Aorta (tissue), 5 donors: ENCODE results near the gene PHF12. TPM values are rescaled to one million over a fixed set of nuclear protein-coding genes. Genes with fewer than 3 reads are reported as not detected.
A peak's percentile ranks its signal among the peaks of the same experiment; 100 is the strongest.

Experiments
- ATAC-seq: fragments of 200-7000 bp; cut with Tn5 transposase; one replicate; pipeline ENCODE4 v1.9.1; 2022; ENCODE audit warnings: moderate library complexity; ENCODE audit not compliant: low FRiP score
- DNase-seq, 2 donors: peaks; one replicate each; pipeline ENCODE4 v3.0.0-alpha.2; 2020
- H3K27ac ChIP-seq, 2 donors: one replicate each; pipeline ENCODE4 v1.5.1; 2013; ENCODE audit warnings: low read length in 2 of 2, mild to moderate bottlenecking in 2 of 2, moderate library complexity in 2 of 2, control low read depth in 1 of 2, inconsistent platforms in 1 of 2, low read depth in 1 of 2
- H3K27me3 ChIP-seq, 2 donors: one replicate each; pipeline ENCODE4 v1.6.1; 2013; ENCODE audit warnings: control low read depth in 1 of 2, low read length in 1 of 2, mild to moderate bottlenecking in 1 of 2, moderate library complexity in 1 of 2; ENCODE audit not compliant: insufficient read depth in 2 of 2, control insufficient read depth in 1 of 2
- H3K36me3 ChIP-seq, 2 donors: one replicate each; pipeline ENCODE4 v1.6.1; 2013; ENCODE audit warnings: control low read depth in 1 of 2, low read length in 1 of 2, mild to moderate bottlenecking in 1 of 2; ENCODE audit not compliant: insufficient read depth in 2 of 2, control insufficient read depth in 1 of 2
- H3K4me1 ChIP-seq, 2 donors: one replicate each; pipeline ENCODE4 v1.6.1; 2013; ENCODE audit warnings: low read length in 2 of 2, control low read depth in 1 of 2, mild to moderate bottlenecking in 1 of 2, moderate library complexity in 1 of 2; ENCODE audit not compliant: insufficient read depth in 2 of 2, control insufficient read depth in 1 of 2
- H3K4me3 ChIP-seq, 2 donors: one replicate each; pipeline ENCODE4 v1.5.1; 2013; ENCODE audit warnings: low read length in 2 of 2, control low read depth in 1 of 2, mild to moderate bottlenecking in 1 of 2
- H3K9me3 ChIP-seq: one replicate; pipeline ENCODE4 v1.6.1; 2013; ENCODE audit warnings: mild to moderate bottlenecking, low read length; ENCODE audit not compliant: control insufficient read depth
- WGBS, 2 donors: extraction: QIAGEN DNeasy Blood & Tissue Kit; methylation state at CpG; one replicate each; pipeline ENCODE4 v1.1.7; 2013; 5-methylcytosine and 5-hydroxymethylcytosine counted together
- intact Hi-C, 2 donors: fragments of 100-400 bp; cut with DNase I; formaldehyde crosslinking; loops; one replicate each; pipeline versions ENCODE4 v1.14.2 to v1.15.0; 2022
- polyA plus RNA-seq, 2 donors: library from polyadenylated mRNA; stranded (reverse); fragments of 200-250 nt; gene quantifications; one replicate each; pipeline ENCODE4 v1.2.3, GENCODE V29; 2013
- total RNA-seq, 2 donors: library from RNA; stranded (reverse); fragmentation: NEBNext Ultra II Directional; extraction: Animal tissue kit (Norgen Biotek cat#: 25700); gene quantifications; one replicate each; pipeline ENCODE4 v1.2.1, GENCODE V29; 2021
- donor health status: healthy with polysubstance abuse.
- donor health status: Bipolar disorder and iron deficiency.
- donor health status: DM: no; HTN: no; CAD: no.
- donor health status: DM: no; HTN: no; CAD: no.
- donor health status: DM: yes; HTN: yes; CAD: no.

Gene PHF12
- total and polyA plus RNA-seq, 4 donors: 10.1 to 47.0 (median 30.0) TPM

DNA sequence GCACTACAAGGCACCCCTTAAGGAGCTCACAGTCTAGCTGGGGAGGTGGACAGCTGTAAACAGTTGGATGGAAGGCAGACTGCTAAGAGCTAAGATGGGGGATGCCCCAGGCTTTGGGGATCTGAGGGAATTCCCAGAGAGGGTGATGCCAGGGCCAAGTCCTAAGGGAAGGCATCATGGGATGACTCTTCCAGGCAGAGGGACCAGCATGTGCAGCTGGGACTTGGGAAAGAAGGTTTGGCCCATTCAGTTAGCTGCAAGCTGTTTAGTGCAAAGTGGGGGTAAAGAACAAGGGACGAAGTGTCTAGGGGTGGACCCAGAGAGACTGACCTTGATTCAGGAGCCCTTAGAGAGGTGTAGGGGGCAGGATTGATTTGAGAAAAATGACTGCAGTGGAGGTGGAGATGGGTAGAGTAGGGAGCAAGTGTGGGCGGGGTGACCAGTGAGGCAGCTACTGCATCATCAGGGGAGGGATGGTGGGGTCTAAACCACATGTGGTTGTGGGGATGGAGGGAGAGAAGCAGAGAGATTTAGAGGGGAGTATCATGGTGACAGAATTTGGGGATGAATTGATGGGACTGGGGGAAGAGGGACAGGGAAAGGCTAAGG is 27.1 kb upstream of the PHF12 start:
- intact Hi-C loops: no loop called here
- DNase-seq: no peak
- WGBS, 2 donors: 91 to 96% methylated on average over 2 of the region's 2 CpGs
- Histone ChIP-seq H3K9me3 (no peaks in the 10 kb centered on the region), H3K4me3 (no peak overlapping the region), H3K27ac (no peak overlapping the region), H3K4me1 (no peaks in the 10 kb centered on the region), H3K36me3 (no peaks in the 10 kb centered on the region), H3K27me3 (no peaks in the 10 kb centered on the region)
- no peak for ATAC-seq

DNA sequence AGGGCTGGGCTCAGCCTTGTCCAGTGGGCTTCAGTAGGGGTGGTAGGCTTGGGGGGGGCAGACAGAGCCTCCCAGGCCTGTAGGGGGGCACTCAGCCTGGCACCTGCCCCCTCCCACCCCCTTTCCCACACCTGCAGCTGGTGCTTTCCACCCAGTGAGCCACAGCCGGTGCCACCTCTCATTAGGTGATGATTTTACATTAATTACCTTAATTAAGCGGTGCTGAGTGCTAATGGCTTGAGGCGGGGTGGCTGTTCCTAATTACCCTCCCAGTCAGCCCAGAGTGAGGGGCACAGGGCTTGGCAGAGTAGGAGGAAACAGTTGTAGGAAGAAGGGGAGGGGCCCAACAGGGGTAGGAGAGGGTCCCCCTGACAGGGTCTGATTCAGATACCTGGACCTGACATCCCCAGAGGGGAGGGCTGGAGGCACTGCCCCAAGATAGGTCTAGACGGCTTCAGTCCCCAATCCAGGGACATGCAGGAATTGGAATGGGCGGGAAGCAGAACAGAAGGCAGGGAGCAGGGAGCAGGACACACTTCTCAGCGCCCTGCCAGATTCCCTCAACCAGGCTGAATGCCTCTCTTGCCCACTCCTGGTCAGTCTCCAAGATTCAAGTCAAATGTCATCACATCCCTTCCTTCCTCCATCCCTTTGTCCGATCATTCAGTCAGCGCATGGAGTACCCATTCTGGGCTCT is 26.5 kb upstream of the PHF12 start:
- Histone ChIP-seq H3K27ac (no peak overlapping the region), H3K9me3 (no peaks in the 10 kb centered on the region), H3K4me3 (no peak overlapping the region), H3K36me3 (no peaks in the 10 kb centered on the region), H3K4me1 (no peaks in the 10 kb centered on the region), H3K27me3 (no peaks in the 10 kb centered on the region)
- intact Hi-C loops: no loop called here
- DNase-seq (no peak), ATAC-seq (no peak)
- WGBS, 2 donors: 74 to 78% methylated on average over 8 of the region's 8 CpGs

GRCh38 chr17:28975646-28976045 is 24.3 kb upstream of the PHF12 start:
- no peaks in the 10 kb centered on the region for H3K9me3 ChIP-seq
- WGBS, 2 donors: 67 to 75% methylated on average over 5 of the region's 5 CpGs
- H3K27ac ChIP-seq: no peak overlapping the region
- intact Hi-C loops: no loop called here
- no peaks in the 10 kb centered on the region for H3K27me3 ChIP-seq
- ATAC-seq (no peak), DNase-seq (no peak)
- no peaks in the 10 kb centered on the region for H3K36me3 ChIP-seq
- no peaks in the 10 kb centered on the region for H3K4me1 ChIP-seq
- no peak overlapping the region for H3K4me3 ChIP-seq

DNA sequence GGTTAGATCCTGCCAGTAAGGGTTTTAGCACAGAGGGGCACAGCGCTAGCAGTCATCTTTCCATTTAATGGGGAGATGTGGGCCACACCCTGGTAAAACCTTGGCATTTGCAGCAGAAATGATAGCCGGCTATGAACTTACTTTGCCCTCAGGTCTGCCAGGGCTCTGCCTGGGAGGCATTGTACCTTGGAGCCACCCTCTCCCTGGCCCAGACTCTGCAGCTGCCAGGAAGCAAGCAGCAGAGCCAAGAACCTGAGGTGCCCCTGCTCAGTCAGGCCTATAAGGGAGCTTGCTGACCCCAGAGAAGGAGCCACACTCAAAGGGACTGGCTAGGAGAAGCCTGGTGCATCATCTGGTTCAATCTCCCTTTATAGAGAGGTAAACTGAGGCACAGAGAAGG is 23.7 kb upstream of the PHF12 start:
- no peaks in the 10 kb centered on the region for H3K36me3 ChIP-seq
- H3K9me3 ChIP-seq: no peaks in the 10 kb centered on the region
- ATAC-seq (no peak), DNase-seq (no peak)
- H3K27ac ChIP-seq: no peak overlapping the region
- no peaks in the 10 kb centered on the region for H3K27me3 ChIP-seq
- H3K4me1 ChIP-seq: no peaks in the 10 kb centered on the region
- intact Hi-C loops: no loop called here
- WGBS, 2 donors: 93 to 98% methylated on average over 2 of the region's 2 CpGs
- no peak overlapping the region for H3K4me3 ChIP-seq

DNA sequence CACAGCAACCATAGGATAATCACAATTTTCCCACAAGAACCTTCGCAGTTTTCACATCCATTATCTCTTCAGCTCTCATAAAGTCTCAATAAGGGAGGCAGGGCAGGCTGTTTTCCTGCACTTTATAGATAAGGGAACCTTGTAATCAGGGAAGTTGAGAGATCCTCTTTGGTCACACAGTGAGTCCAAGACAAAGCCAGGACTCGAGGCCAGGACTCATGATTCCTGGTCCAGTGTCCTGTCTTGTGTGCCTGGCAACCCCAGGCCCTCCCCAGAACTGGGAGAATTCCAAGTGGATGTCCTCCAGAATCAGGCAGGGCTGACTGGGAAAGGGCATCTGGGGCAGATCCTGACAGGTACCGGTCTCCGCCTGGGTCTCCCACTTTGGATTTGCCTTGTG is 23.1 kb upstream of the PHF12 start:
- 91 to 95% methylated on average over 4 of the region's 4 CpGs for WGBS, 2 donors
- no peaks in the 10 kb centered on the region for H3K27me3 ChIP-seq

DNA sequence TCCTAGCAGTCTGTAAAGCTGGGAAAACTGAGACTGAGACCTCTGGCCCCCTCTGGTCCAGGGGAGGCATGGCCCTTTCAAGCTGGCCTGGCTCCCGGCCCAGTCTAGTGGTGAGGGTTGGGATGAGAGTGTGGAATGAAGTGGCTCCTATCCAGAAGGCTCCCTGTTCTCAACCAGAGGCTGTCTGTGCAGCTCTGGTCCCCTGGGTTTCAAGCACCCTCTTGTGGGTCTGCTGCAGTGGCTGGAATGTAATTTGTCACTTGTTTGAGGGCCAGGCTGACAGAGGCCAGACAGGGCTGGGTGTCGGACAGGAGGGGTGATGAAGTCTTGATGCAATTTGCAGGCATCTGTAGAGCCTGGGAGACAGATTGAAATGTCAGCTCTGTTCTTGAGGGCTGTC is 22.1 kb upstream of the PHF12 start:
- WGBS, 2 donors: 51 to 61% methylated on average over 2 of the region's 2 CpGs
- no peaks in the 10 kb centered on the region for H3K9me3 ChIP-seq
- no peak for DNase-seq
- H3K4me1 ChIP-seq: no peaks in the 10 kb centered on the region
- H3K4me3 ChIP-seq: no peak overlapping the region
- H3K36me3 ChIP-seq: no peaks in the 10 kb centered on the region
- no peak for ATAC-seq
- H3K27me3 ChIP-seq: no peaks in the 10 kb centered on the region
- intact Hi-C loops: no loop called here
- no peak overlapping the region for H3K27ac ChIP-seq

More for the DNA sequence above, 23.1 kb upstream of the PHF12 start:
- H3K4me3 ChIP-seq: no peak overlapping the region
- intact Hi-C loops: no loop called here
- no peaks in the 10 kb centered on the region for H3K36me3 ChIP-seq
- ATAC-seq (no peak), DNase-seq (no peak)
- no peaks in the 10 kb centered on the region for H3K9me3 ChIP-seq
- H3K27ac ChIP-seq: no peak overlapping the region
- no peaks in the 10 kb centered on the region for H3K4me1 ChIP-seq

DNA sequence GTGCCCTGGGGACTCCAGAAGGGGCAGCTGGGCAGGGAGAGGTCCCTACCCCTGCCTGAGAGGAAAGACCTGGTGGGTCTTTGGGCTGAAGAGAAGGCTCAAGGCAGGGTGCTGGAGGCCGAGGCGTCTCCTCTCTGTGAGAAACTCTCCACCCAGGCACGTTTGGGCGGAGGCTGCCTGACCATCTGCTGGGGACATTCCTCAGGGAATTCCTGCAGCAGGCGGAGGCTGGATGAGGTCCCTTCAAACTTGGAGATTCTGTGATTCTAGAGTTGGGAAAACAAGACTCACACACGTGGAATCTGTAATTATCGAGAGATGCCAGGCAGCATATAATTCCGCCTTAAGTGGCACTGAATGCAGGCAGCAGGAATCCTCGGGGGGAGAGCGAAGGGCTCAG is 21.1 kb upstream of the PHF12 start:
- no peaks in the 10 kb centered on the region for H3K4me1 ChIP-seq
- H3K4me3 ChIP-seq: no peak overlapping the region
- DNase-seq: no peak
- H3K27me3 ChIP-seq: no peaks in the 10 kb centered on the region
- no peak overlapping the region for H3K27ac ChIP-seq
- intact Hi-C loops: no loop called here
- H3K9me3 ChIP-seq: no peaks in the 10 kb centered on the region
- WGBS, 2 donors: 68 to 70% methylated on average over 10 of the region's 10 CpGs
- no peaks in the 10 kb centered on the region for H3K36me3 ChIP-seq
- ATAC-seq: no peak

DNA sequence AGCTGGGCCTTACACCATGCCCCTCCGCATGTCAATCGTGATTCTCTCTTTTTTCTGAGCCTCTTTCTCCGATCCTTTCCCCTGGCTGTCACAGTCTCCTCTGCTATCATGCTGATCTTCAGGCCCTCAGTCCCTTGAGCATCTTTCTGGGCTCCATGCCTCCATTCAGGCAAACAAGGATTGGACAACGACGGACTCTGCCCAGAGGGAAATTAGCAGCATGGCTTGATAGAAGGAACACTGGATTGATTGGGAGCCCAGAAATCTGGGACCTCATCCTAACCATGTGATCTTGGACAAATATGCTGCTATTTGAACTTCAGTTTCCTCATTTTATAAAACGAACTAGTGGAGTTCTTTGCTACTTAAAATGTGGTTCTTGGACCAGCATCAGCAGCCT is 19.6 kb upstream of the PHF12 start:
- ATAC-seq: peak; percentile 34
- no peaks in the 10 kb centered on the region for H3K9me3 ChIP-seq
- WGBS, 2 donors: 28 to 33% methylated on average over 6 of the region's 6 CpGs
- H3K36me3 ChIP-seq: no peaks in the 10 kb centered on the region
- H3K4me1 ChIP-seq: no peaks in the 10 kb centered on the region
- H3K4me3 ChIP-seq: no peak overlapping the region
- intact Hi-C loops: loop anchor here in 1 of 2 donors (2.0 kb wide), 1 partner anchor 142 kb away; no protein-coding TSS in a partner anchor
- no peaks in the 10 kb centered on the region for H3K27me3 ChIP-seq
- no peak overlapping the region for H3K27ac ChIP-seq
- no peak for DNase-seq
